Measurements from ENCODE around the gene MAPKAP1. TPM values are rescaled to one million over a fixed set of nuclear protein-coding genes. Genes with fewer than 3 reads are reported as not detected.

The MAPKAP1 gene
- total RNA-seq, 1 donor from 2014 or later = 74.6 TPM

- Mint-ChIP-seq H3K27me3 (peaks cover 13% of the 10 kb centered on the region), H3K4me1 (ENCODE audit: low read depth) (peaks cover 11% of the 10 kb centered on the region), H3K27ac (no peak overlapping the region), H3K36me3 (ENCODE audit: insufficient read depth) (no peaks in the 10 kb centered on the region), H3K9me3 (ENCODE audit: low read depth) (no peaks in the 10 kb centered on the region), H3K4me3 (ENCODE audit: low read depth) (no peak overlapping the region)
- no peak for TF ChIP-seq CTCF (IDR thresholded peaks at IDR 0.05; ENCODE audit: unreplicated experiment)
- no peak for DNase-seq (ENCODE audit: low spot score, unreplicated experiment)
Measured at GRCh38 chr9:125744616-125745015, 37.6 kb upstream of the MAPKAP1 start.

- Mint-ChIP-seq H3K4me3 (ENCODE audit: low read depth) (no peak overlapping the region), H3K27ac (no peak overlapping the region), H3K27me3 (peaks cover 13% of the 10 kb centered on the region), H3K4me1 (ENCODE audit: low read depth) (peaks cover 3% of the 10 kb centered on the region), H3K36me3 (ENCODE audit: insufficient read depth) (no peaks in the 10 kb centered on the region), H3K9me3 (ENCODE audit: low read depth) (no peaks in the 10 kb centered on the region)
- TF ChIP-seq CTCF (IDR thresholded peaks at IDR 0.05; ENCODE audit: unreplicated experiment) = no peak
- DNase-seq (ENCODE audit: low spot score, unreplicated experiment) = no peak
Measured at GRCh38 chr9:125743682-125744428, 36.8 kb upstream of the MAPKAP1 start.

GRCh38 chr9:125742657-125743056 lies 35.6 kb upstream of the MAPKAP1 start:
- Mint-ChIP-seq H3K4me3 (ENCODE audit: low read depth) (no peak overlapping the region), H3K4me1 (ENCODE audit: low read depth) (no peaks in the 10 kb centered on the region), H3K36me3 (ENCODE audit: insufficient read depth) (no peaks in the 10 kb centered on the region), H3K9me3 (ENCODE audit: low read depth) (no peaks in the 10 kb centered on the region), H3K27me3 (peaks cover 17% of the 10 kb centered on the region), H3K27ac (no peak overlapping the region)
- no peak for TF ChIP-seq CTCF (IDR thresholded peaks at IDR 0.05; ENCODE audit: unreplicated experiment)
- DNase-seq (ENCODE audit: low spot score, unreplicated experiment) = no peak

GRCh38 chr9:125739436-125739835 lies 32.4 kb upstream of the MAPKAP1 start:
- peaks cover 7% of the 10 kb centered on the region for H3K27me3 Mint-ChIP-seq
- no peaks in the 10 kb centered on the region for H3K36me3 Mint-ChIP-seq (ENCODE audit: insufficient read depth)

GRCh38 chr9:125732562-125732961 lies 25.6 kb upstream of the MAPKAP1 start:
- Mint-ChIP-seq H3K27ac (no peak overlapping the region), H3K4me3 (ENCODE audit: low read depth) (no peak overlapping the region), H3K4me1 (ENCODE audit: low read depth) (no peaks in the 10 kb centered on the region), H3K36me3 (ENCODE audit: insufficient read depth) (no peaks in the 10 kb centered on the region), H3K9me3 (ENCODE audit: low read depth) (no peaks in the 10 kb centered on the region), H3K27me3 (peaks cover 19% of the 10 kb centered on the region)
- no peak for DNase-seq (ENCODE audit: low spot score, unreplicated experiment)
- no peak for TF ChIP-seq CTCF (IDR thresholded peaks at IDR 0.05; ENCODE audit: unreplicated experiment)

More at GRCh38 chr9:125739436-125739835, 32.4 kb upstream of the MAPKAP1 start:
- Mint-ChIP-seq H3K27ac (no peak overlapping the region), H3K4me1 (ENCODE audit: low read depth) (no peaks in the 10 kb centered on the region), H3K4me3 (ENCODE audit: low read depth) (no peak overlapping the region), H3K9me3 (ENCODE audit: low read depth) (no peaks in the 10 kb centered on the region)
- TF ChIP-seq CTCF (IDR thresholded peaks at IDR 0.05; ENCODE audit: unreplicated experiment) = no peak
- DNase-seq (ENCODE audit: low spot score, unreplicated experiment) = no peak

All from progenitor cell of endocrine pancreas (in vitro differentiated cells).